NCI-H1105 (cell line): Measurements from ENCODE around the gene LHPP.

ENCODE experiments used
- DNase-seq: peaks from one replicate; lab custom pipeline; 2025; lab: John Stamatoyannopoulos, UW

The LHPP gene

GRCh38 chr10:124521429-124521871 lies 59.8 kb downstream of the LHPP start:
- no peak for DNase-seq

GRCh38 chr10:124522131-124522932 lies 60.7 kb downstream of the LHPP start:
- no peak for DNase-seq

- DNase-seq = peak; percentile 57
These were observed 61.6 kb downstream of the LHPP start for GRCh38 chr10:124522933-124523871.

- DNase-seq = no peak
These were observed 62.3 kb downstream of the LHPP start for GRCh38 chr10:124523901-124524300.

- DNase-seq = no peak
These were observed 63.5 kb downstream of the LHPP start for GRCh38 chr10:124524991-124525653.

- no peak for DNase-seq
These were observed 64.4 kb downstream of the LHPP start for GRCh38 chr10:124525751-124526600.

GRCh38 chr10:124526621-124527267 lies 65.1 kb downstream of the LHPP start:
- no peak for DNase-seq

GRCh38 chr10:124527874-124528395 lies 66.3 kb downstream of the LHPP start:
- DNase-seq = no peak

GRCh38 chr10:124529661-124530214 lies 68.1 kb downstream of the LHPP start:
- DNase-seq = no peak

GRCh38 chr10:124530215-124530665 lies 68.6 kb downstream of the LHPP start:
- no peak for DNase-seq

- no peak for DNase-seq
These were observed 69.2 kb downstream of the LHPP start for GRCh38 chr10:124530816-124531215.

- DNase-seq = no peak
These were observed 70.6 kb downstream of the LHPP start for GRCh38 chr10:124532106-124532641.

GRCh38 chr10:124532788-124533187 lies 71.2 kb downstream of the LHPP start:
- no peak for DNase-seq

- no peak for DNase-seq
These were observed 71.6 kb downstream of the LHPP start for GRCh38 chr10:124533266-124533665.

GRCh38 chr10:124534231-124534798 lies 72.7 kb downstream of the LHPP start:
- no peak for DNase-seq

- DNase-seq = no peak
These were observed 73.4 kb downstream of the LHPP start for GRCh38 chr10:124534826-124535601.

GRCh38 chr10:124535731-124536495 lies 74.3 kb downstream of the LHPP start:
- no peak for DNase-seq

GRCh38 chr10:124536496-124537050 lies 75.0 kb downstream of the LHPP start:
- DNase-seq = no peak
